ENCODE data around the gene ZBTB3. TPM values are rescaled to one million over a fixed set of nuclear protein-coding genes. Genes with fewer than 3 reads are reported as not detected.

Gene ZBTB3
- total RNA-seq, 1 donor from 2014 or later, result 11.2 TPM

GRCh38 chr11:62712861-62713260 is 41.1 kb downstream of the ZBTB3 start:
- H3K9ac ChIP-seq (ENCODE audit: low read length), result no peak overlapping the region
- Mint-ChIP-seq H3K4me3 (ENCODE audit: unreplicated experiment) (no peak overlapping the region), H3K9me3 (ENCODE audit: unreplicated experiment) (no peaks in the 10 kb centered on the region), H3K27ac (ENCODE audit: unreplicated experiment) (no peak overlapping the region), H3K27me3 (ENCODE audit: low read depth, unreplicated experiment) (no peaks in the 10 kb centered on the region), H3K36me3 (ENCODE audit: low read depth, unreplicated experiment) (peaks cover 28% of the 10 kb centered on the region), H3K4me1 (ENCODE audit: low read depth, unreplicated experiment) (peaks cover 30% of the 10 kb centered on the region)
- H3K4me3 ChIP-seq (ENCODE audit: insufficient read depth, low read depth, low read length), result no peak overlapping the region
- no peak for TF ChIP-seq EZH2 (IDR thresholded peaks at IDR 0.05; ENCODE audit: insufficient read depth, low read length)
- H3K36me3 ChIP-seq (ENCODE audit: insufficient read depth, low read length), result peaks cover 68% of the 10 kb centered on the region
- H3K79me2 ChIP-seq (ENCODE audit: insufficient read depth, low read length), result peaks cover 44% of the 10 kb centered on the region
- H3K4me1 ChIP-seq (ENCODE audit: insufficient read depth, low read length), result peaks cover 16% of the 10 kb centered on the region
- no peak overlapping the region for H3K4me2 ChIP-seq (ENCODE audit: low read length)
- H2AFZ ChIP-seq (ENCODE audit: low read depth, low read length), result no peak overlapping the region
- no peaks in the 10 kb centered on the region for H3K9me3 ChIP-seq (ENCODE audit: insufficient read depth, low read depth, low read length)
- H4K20me1 ChIP-seq (ENCODE audit: insufficient read depth, low read length), result peaks cover 18% of the 10 kb centered on the region
- no peak overlapping the region for H3K27ac ChIP-seq (ENCODE audit: low read depth, low read length)
- H3K27me3 ChIP-seq (ENCODE audit: insufficient read depth, low read length), result no peaks in the 10 kb centered on the region
- FAIRE-seq (no peak), DNase-seq (ENCODE audit: low read depth) (no peak)

- Histone ChIP-seq H3K36me3 (ENCODE audit: insufficient read depth, low read length) (peaks cover 63% of the 10 kb centered on the region), H4K20me1 (ENCODE audit: insufficient read depth, low read length) (peaks cover 13% of the 10 kb centered on the region), H3K9ac (ENCODE audit: low read length) (no peak overlapping the region), H3K4me3 (ENCODE audit: insufficient read depth, low read depth, low read length) (no peak overlapping the region), H2AFZ (ENCODE audit: low read depth, low read length) (no peak overlapping the region), H3K9me3 (ENCODE audit: insufficient read depth, low read depth, low read length) (no peaks in the 10 kb centered on the region), H3K27ac (ENCODE audit: low read depth, low read length) (no peak overlapping the region), H3K4me2 (ENCODE audit: low read length) (no peak overlapping the region), H3K4me1 (ENCODE audit: insufficient read depth, low read length) (peaks cover 17% of the 10 kb centered on the region), H3K27me3 (ENCODE audit: insufficient read depth, low read length) (no peaks in the 10 kb centered on the region), H3K79me2 (ENCODE audit: insufficient read depth, low read length) (peaks cover 39% of the 10 kb centered on the region)
- peaks cover 32% of the 10 kb centered on the region for H3K4me1 Mint-ChIP-seq (ENCODE audit: low read depth, unreplicated experiment)
- H3K36me3 Mint-ChIP-seq (ENCODE audit: low read depth, unreplicated experiment), result peaks cover 26% of the 10 kb centered on the region
- no peak overlapping the region for H3K4me3 Mint-ChIP-seq (ENCODE audit: unreplicated experiment)
- TF ChIP-seq CTCF (IDR thresholded peaks at IDR 0.05; ENCODE audit: insufficient read depth, low read depth, low read length) (no peak), EZH2 (IDR thresholded peaks at IDR 0.05; ENCODE audit: insufficient read depth, low read length) (no peak)
- no peaks in the 10 kb centered on the region for H3K27me3 Mint-ChIP-seq (ENCODE audit: low read depth, unreplicated experiment)
- FAIRE-seq (no peak), DNase-seq (ENCODE audit: low read depth) (no peak)
- no peak overlapping the region for H3K27ac Mint-ChIP-seq (ENCODE audit: unreplicated experiment)
- H3K9me3 Mint-ChIP-seq (ENCODE audit: unreplicated experiment), result no peaks in the 10 kb centered on the region
Observed at GRCh38 chr11:62712276-62712812, 41.6 kb downstream of the ZBTB3 start.

DNA sequence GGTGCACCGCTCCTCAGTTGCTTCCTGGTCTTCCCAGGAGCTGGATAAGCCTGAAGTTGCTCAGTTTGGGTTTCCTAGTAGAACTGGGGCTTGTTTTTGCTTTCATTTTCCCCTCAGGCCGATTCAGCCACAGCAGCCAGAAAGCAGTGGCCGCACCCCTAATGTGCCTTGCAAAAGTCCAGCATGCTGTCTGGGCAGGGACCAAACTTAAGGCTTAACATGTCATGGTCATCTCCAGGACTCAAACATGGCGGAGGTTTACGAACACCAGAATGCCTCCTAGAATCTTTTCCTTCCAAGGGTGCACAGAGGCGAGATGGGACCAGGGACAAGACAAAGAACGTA is 44.0 kb downstream of the ZBTB3 start:
- H3K9ac ChIP-seq (ENCODE audit: low read length), result peak overlapping the region; percentile 90
- H3K4me1 ChIP-seq (ENCODE audit: insufficient read depth, low read length), result peaks cover 34% of the 10 kb centered on the region
- peaks cover 21% of the 10 kb centered on the region for H3K79me2 ChIP-seq (ENCODE audit: insufficient read depth, low read length)
- H3K27ac ChIP-seq (ENCODE audit: low read depth, low read length), result peak overlapping the region; percentile 91
- Mint-ChIP-seq H3K36me3 (ENCODE audit: low read depth, unreplicated experiment) (peaks cover 17% of the 10 kb centered on the region), H3K27ac (ENCODE audit: unreplicated experiment) (peak overlapping the region; percentile 92), H3K4me3 (ENCODE audit: unreplicated experiment) (peak overlapping the region; percentile 81), H3K4me1 (ENCODE audit: low read depth, unreplicated experiment) (peaks cover 46% of the 10 kb centered on the region), H3K9me3 (ENCODE audit: unreplicated experiment) (no peaks in the 10 kb centered on the region), H3K27me3 (ENCODE audit: low read depth, unreplicated experiment) (no peaks in the 10 kb centered on the region)
- no peaks in the 10 kb centered on the region for H4K20me1 ChIP-seq (ENCODE audit: insufficient read depth, low read length)
- peak overlapping the region; percentile 98 for H2AFZ ChIP-seq (ENCODE audit: low read depth, low read length)
- H3K9me3 ChIP-seq (ENCODE audit: insufficient read depth, low read depth, low read length), result no peaks in the 10 kb centered on the region
- FAIRE-seq (no peak), DNase-seq (ENCODE audit: low read depth) (no peak)
- H3K27me3 ChIP-seq (ENCODE audit: insufficient read depth, low read length), result no peaks in the 10 kb centered on the region
- TF ChIP-seq CTCF (IDR thresholded peaks at IDR 0.05; ENCODE audit: insufficient read depth, low read depth, low read length) (no peak), EZH2 (IDR thresholded peaks at IDR 0.05; ENCODE audit: insufficient read depth, low read length) (no peak)
- H3K4me2 ChIP-seq (ENCODE audit: low read length), result peak overlapping the region; percentile 100
- peaks cover 41% of the 10 kb centered on the region for H3K36me3 ChIP-seq (ENCODE audit: insufficient read depth, low read length)
- peak overlapping the region; percentile 69 for H3K4me3 ChIP-seq (ENCODE audit: insufficient read depth, low read depth, low read length)
